Ammon's horn (tissue), 1 donor: ENCODE results near the gene TMEM131L.
"Not testable (repeated sequence)": the region's sequence is repeated elsewhere in the genome, so short reads cannot be mapped to it uniquely, and the experiment has no call there.

Experiments used
- DNase-seq: peaks from one replicate; pipeline ENCODE4 v3.0.0-alpha.2; 2016; ENCODE audit warnings: low spot score

TMEM131L gene

DNA sequence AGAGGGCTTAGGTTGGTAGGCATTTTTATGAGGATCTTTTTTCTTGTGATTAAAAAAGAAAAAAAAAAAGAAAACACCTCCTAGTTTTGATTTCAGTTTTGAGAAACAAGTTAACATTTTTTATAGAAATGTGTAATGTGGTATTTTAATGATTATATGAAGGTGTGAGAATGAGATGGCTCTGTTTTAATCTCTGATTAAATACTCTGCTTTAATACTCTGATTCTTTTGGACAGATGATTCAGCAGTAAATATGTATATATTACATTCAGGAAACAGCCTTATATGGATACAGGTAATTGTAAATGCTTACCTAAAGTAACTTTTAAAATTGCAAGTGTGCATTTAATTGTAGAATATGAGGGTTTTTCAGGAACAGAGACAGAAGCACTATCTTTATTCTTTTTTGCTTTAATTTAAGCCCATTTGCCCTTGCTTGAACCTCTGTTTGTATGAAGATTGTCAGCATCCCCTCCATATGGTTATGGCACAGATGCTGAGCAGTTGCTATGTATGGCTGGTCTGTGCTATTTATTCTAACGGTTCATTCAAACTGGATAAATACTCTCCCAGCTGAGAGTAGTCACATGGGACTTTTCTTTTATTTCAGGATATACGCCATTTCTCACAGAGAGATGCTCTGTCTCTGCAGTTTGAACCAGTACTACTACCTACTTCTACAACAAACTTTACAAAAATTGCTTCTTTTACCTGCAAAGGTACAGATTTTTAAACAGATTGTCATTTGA is 117.0 kb downstream of the TMEM131L start:
- DNase-seq, result no peak

DNA sequence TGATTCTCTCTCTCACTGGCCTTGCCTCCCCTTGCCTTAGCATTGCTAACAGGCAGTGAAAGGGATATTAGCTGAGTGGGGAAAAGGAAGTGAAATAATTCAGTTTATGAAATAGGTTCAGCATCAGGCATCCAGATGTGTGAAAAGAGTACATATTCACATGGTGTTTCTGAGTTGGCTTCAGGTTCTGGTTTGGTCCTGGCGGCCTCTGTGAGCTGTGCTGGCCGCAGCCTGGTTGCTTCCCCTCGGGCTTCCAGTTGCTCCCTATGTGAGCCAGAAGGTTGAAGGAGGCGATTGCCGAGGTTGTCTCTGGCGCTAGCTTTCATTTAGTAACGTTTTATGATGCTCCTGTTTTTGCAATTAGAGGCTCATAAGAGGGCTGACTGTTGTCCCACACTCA is 118.9 kb downstream of the TMEM131L start:
- no peak for DNase-seq

DNA sequence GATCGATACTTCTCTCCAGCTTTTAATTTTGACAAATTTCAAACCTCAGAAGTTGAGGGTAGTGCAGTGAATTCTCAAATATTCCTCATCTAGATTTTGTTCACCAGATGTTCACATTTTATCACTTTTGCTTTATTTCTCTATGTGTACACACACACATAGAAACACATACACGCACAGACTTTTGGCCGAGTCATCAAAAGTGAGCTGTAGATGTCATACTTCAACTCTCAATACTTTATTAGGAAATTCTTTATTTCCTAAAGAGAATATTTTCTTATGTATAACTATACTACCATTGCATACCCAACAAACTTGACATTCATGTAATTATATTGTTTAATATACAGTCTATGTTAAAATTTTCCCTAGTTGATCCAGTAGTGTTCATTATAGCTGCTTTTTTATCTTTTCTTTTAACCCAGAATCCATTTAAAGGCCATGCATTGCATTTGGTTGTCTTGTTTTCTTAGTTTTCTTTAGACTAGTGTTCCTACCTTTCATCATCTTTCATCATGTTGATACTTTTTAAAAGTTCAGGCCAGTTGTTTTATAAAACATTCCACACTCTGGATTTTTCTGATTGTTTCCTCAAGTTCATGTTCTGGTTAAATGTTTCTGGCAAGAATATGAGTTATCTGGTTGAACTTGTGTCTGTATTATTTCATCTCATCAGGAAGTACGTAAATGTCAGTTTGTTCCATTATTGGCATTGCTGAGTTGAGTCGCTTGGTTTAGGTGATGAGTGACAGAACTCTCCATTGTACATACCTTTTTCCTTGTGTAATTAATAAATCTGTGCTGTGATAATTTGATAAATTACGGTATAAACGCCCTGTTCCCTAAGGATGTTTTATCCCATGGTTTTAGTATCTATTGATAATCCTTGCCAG is 123.8 kb downstream of the TMEM131L start:
- no peak for DNase-seq

DNA sequence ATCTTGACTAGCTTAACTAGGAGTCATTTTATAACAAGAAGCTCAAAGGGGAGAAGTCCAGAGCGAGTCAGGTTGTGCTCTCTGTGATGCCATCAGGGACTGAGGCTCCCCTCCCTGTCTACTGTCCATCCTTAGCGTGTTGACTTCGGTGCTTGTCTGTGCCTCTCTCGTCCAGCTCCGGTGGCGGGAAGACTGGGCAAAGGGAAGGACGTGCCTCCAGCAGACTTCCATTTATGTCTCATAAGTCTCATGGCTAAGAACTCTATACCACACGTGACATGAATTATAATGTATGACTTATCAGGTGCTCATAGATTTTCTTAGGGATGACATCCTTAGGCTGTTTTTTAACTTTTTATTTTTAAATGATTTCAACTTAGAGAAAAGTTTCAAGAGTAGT is 125.3 kb downstream of the TMEM131L start:
- no peak for DNase-seq

DNA sequence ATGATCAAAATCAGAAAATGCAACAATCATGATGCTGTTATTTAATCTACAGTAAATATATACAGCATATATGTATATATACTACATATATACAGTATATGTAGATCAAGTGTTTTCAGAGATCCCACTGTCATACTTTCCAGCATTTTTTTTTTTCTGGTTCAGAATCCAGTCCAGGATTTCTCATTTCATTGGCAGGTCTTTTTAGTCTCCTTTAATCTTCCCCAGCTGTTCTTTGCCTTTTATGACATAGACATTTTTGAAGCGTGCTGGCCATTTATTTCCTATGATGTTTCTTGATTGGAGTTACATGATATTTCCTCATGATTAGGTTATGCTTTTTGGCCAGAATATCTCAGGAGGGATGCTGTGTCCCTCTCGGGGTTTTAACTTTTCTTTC is 125.9 kb downstream of the TMEM131L start:
- DNase-seq, result no peak

DNA sequence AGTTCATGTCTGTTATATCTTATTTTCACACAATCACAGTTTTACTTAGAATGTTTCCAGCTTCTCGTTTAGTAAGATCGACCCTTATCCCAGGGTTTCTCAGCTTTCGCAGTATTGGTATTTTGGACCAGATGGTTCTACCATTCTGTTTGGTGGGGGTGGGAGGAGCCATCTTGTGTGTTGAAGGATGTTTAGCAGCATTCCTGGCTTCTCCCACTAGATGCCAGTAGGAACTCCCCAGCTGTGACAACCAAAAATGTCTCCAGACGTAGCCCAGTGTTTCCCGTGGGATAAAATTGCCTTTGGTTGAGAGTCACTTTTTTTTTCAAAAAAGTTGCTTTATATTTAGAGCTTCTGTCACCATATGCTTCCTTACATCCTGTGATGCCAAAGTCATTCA is 127.0 kb downstream of the TMEM131L start:
- DNase-seq, result no peak

DNA sequence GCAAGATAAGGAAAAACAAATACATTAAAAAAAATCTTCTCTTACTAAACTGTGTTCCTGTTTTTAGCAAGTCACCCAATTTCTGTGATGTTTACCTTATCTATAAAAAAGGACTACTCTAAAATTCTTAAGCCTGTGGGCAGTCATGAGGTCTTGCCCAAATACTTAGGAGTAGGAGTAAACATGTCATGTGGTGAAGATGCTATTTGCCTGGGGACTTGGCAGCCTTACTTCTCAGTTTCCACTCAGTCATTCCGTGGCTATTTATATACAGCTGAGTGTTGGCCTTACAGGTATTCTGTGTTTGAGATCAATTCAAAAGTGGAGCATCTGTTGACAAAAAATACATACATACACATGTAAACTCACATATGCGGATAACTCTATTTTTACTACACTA is 128.1 kb downstream of the TMEM131L start:
- no peak for DNase-seq

DNA sequence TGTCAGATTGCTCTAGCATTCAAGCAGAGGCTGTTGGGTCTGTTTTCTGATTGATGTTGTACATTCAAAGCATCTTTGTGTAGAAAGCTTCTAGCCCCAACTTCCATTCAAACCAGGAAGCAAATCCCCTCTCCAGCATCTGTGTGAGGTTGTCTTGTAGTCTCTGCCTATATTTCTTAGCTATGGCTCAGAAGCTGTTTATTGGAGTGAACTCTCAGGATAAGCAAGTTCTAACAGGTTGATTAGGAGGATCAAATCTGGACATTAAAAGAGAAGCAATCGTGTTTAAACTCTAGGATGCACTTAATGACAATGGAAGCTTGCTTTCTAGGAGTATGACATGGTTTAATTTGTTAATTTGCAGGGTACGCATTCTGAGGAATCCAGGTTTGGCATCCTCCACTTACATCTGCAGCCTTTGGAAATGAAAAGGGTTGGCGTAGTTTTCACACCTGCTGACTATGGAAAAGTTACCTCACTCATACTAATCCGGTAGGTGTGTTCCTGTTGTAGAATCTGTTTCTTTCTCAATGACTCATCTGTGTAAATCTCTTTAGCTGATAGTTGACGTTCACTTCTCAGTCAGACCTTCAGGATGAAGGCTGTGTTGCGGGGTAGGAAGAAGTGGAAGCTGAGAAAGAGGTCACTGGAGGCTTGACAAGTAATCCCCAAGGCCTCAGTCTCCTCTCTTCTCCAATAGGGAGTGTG is 129.9 kb downstream of the TMEM131L start:
- no peak for DNase-seq

DNA sequence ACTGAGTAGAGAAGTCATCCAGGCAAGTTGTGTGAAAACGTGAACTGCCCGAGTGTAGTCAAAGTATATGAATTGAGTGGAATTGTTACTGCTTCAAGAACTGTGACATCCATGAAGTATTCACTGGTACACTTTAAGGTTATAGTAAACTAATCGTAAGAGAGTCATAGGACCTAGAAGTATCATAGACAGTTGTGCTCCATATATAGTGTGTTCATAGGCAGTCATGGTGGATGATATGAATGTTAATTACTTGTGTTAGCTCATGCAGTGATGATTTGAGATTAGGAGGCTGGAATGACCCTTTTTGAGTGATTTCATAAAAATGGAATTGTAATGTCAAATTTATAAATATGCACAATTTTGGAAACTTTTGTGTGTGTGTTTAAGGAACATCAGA is 136.6 kb downstream of the TMEM131L start:
- DNase-seq, result no peak

DNA sequence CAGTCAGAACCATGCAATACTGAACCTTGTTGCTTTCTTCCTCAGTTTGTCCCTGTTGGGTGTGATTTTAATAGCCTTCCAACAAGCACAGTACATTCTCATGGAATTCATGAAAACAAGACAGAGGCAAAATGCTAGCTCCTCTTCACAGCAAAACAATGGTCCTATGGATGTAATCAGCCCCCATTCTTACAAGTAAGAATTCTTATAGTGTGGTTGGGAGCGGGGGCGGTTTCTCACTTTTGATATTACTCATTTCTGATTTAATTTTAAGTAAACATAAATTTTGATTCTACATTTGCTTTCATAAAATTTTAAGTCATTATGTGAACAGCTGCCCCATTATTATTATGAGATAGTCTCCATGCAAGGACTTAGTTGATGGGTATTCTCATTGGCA is 137.1 kb downstream of the TMEM131L start:
- DNase-seq, result no peak

DNA sequence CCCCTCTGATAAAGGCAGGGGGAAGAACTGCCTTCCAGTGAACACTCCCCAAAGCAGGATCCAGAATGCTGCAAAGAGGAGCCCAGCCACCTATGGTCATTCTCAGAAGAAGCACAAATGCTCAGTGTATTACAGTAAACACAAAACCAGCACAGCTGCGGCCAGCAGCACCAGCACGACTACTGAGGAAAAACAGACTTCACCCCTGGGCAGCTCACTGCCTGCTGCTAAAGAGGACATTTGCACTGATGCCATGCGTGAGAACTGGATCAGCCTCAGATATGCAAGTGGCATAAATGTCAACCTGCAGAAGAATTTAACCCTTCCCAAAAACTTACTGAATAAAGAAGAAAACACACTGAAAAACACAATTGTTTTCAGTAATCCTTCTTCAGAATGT is 137.7 kb downstream of the TMEM131L start:
- DNase-seq, result no peak

DNA sequence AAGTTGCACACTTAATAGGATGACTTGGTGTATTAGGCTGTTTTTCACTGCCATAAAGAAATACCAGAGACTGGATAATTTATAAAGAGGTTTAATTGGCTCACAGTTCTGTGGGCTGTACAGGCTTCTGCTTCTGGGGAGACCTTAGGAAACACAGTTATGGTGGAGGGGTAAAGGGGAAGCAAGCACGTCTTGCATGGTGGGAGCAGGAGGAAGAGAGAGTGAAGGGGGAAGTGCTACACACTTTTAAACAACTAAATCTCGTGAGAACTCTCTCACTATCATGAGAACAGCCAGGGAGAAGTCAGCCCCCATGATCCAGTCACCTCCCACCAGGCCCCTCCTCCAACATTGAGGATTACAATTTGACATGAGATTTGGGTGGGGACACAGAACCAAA is 142.9 kb downstream of the TMEM131L start:
- DNase-seq, result not testable (repeated sequence)

DNA sequence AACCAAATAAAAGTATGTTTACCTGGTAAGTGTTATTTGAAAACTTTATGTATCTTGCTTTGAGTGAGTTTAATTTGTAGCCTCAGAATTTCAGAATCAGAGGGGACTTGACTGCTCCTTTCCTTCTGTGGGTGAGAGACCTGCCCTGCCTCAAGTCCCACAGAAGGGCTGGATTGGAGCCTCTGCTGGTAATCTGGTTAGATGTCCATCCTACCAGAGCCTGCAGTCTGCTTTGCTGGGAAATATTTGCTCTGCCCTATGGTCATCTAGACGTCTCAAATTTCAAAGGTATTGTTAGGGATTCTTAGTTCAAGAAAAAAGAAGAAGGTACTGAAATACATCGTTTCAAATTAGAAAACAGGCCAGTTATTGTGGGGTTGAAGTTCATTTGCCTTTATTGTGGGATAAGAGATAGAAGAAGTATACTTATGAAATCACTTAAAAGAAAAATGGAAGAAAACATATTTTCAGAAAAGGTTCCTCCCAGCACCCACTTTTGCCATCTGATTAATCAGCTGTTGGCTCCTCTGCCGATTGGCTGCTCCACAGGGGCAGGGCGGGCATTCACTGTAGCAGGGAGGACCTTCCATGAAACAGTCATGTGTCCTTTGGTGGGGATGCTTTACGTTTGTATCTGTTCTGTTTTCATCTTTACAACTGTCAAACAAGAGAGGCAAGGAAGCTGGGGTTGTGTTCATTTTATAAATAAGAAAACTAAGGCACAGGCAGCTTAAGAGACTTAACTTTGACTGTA is 144.6 kb downstream of the TMEM131L start:
- DNase-seq, result no peak

DNA sequence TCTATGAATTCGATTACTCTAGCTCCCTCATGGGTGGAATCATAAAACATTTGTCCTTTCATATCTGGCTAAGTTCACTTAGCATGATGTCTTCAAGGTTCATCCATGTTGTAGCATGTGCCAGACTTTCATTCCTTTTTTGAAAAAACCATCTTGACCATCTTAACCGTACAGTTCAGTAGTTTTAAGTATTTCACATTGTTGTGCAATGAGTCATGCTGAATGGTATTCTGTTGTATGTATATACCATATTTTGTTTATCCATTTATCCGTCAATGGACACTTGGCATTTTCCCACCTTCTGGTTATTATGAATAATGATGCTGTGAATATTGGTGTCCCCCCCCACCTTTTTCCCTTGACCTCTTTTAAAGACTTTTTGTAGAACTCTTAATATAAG is 145.5 kb downstream of the TMEM131L start:
- no peak for DNase-seq

DNA sequence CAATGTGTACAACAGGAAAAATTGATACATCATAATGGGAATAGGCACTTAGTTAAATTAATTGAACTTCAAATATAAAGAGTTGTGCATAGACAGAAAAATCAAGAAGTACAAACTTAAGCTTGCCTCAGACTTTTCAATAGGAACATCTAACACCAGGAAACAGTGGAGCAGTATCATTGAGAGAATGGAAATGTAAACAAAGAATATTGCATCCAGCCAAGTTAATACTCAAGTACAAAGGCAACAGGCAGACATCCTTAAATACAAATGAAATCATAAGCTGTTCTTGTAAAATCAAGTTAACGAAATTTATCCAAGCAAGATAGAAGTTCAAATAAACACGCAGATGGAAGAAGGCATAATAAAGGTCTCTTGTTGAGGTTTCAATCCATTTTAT is 146.7 kb downstream of the TMEM131L start:
- DNase-seq, result no peak

DNA sequence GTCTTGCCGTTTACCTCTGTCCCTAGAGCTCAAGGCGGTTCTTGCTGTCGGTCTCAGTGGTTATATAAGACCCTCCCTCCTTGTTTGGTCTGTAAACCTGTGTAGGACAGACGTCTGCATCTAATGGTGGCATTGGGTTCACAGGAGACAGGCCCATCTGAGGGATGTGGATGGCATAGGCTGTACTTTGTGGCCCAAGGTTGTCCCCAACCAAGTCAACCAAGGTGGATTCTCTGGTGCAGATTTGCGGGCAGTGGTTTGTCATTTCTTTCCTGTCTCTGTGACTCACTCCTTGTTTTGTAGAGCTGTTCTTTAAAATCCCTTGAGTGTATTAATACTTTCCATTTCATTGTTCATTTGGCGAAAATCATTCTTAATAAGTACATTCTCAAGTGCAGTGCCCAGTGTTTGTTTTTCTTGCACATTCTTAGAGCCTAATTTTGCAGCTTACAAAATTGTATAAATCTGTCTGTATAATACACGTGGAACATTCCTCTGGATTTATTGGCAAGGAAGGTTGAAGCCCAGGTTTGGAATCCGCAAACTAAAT is 149.9 kb downstream of the TMEM131L start:
- no peak for DNase-seq

DNA sequence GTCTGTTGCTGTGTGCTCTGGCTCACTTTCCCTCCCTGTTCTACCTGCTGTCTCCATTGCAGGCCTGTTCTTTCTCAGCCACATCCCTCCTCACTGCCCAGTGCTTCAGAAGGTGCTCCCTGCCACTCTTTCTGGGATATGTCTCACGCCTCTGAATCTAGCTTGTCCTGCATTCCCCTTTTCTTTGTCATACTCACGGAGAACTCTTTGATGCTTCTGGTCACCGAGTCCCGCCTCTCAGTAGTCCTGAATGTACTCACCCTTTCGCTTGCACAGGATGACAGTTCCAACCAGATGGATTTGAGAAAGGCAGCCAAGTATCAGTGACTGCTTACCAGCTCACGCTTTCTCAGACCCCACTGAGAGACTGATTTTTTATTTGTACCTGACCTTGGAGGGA is 152.7 kb downstream of the TMEM131L start:
- DNase-seq, result no peak

DNA sequence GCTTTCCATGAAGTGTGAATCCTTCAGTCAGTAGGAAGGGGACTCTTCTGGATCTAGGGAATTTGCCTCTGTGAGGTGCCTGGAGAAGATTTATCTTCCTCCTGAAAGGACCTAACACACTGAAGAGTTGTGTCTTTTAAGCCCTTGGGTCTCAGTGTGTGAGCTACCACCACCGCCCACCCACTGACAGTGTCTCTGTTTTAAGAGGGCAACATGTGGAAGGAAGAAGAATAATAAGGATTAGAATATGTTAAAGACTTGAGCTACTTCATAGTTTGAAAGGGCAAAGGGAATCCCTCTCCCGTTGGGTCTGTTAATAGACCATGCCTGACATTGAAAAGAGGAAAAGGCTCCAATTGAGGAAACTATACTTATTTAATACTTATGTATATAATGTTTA is 153.7 kb downstream of the TMEM131L start:
- DNase-seq, result no peak

DNA sequence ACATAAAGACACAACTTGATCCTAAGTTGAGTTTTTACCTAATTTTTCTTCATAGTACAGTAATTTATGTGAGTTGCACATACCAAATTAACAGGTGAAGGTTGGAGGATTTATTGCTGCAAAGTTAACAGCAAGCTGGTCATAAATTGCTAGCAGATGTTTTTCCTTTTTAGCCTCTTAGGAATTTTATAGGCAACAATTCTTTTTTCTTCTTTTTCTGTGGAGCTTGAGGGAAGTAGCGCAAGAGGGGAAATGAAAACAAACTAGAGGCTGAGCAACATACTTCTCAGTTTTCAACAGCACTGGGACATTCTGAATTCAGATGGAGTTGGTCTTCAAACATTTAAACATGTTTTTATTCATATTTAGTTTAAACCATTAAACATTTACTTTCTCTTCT is 154.2 kb downstream of the TMEM131L start:
- DNase-seq, result no peak

DNA sequence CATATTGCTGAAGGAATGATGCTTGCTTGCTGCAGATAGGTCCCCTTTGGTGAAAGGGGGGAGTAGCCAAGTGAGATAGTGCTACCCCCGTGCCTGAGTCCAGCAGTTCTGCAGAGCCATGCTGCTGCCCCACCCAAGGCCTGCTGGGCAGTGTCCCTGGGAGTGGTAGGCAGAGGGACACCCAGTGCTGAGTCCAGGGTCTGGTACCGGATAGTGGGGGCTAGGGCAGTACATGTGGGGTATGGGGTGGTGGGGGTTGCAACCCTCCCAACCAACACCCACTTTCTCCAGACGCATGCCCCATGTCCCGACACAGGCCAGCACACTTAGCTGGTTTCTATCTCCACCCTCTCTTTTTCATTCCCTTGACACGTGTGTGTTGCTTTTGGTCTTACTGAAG is 155.9 kb downstream of the TMEM131L start:
- DNase-seq, result no peak

DNA sequence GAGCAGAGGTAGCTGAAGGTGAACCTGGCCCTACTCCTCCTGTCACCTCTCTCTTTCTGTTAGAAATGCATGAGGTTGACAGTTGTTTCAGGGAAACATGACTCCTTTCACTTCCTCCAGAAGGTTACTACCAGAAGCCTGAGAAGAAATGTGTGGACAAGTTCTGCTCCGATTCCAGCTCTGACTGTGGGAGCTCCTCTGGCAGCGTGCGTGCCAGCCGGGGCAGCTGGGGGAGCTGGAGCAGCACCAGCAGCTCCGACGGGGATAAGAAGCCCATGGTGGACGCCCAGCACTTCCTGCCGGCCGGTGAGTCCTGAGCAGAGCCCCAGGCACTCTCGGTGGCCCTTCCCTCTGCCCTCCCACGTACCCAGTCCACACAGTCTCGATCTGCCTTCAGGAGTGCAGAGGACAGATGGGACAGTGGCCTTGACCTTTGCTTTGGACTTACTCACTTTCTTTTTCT is 156.6 kb downstream of the TMEM131L start:
- peak; percentile 19 for DNase-seq

DNA sequence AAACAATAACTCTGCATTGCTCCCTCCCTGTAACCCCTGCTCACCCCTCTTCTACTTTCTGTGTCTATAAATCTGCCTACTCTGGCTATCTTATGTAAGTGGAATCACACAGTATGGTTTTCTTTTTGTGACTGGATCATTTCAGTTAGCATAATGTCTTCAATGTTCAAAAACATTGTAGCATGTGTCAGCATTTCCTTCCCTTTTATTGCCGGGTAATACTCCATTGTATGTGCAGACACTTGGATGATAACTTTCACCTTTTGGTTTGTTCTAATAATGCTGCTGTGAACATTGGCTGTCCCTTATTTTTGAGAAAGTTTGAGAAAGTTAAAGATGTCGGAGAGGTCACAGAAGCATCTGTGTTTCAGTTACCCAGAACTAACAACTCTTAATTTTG is 157.3 kb downstream of the TMEM131L start:
- no peak for DNase-seq
